NCI-H1105 (cell line): ENCODE measurements around the gene ADD1.

Experiments
- DNase-seq: peaks from one replicate; lab custom pipeline; 2025; lab: John Stamatoyannopoulos, UW

ADD1 gene

DNA sequence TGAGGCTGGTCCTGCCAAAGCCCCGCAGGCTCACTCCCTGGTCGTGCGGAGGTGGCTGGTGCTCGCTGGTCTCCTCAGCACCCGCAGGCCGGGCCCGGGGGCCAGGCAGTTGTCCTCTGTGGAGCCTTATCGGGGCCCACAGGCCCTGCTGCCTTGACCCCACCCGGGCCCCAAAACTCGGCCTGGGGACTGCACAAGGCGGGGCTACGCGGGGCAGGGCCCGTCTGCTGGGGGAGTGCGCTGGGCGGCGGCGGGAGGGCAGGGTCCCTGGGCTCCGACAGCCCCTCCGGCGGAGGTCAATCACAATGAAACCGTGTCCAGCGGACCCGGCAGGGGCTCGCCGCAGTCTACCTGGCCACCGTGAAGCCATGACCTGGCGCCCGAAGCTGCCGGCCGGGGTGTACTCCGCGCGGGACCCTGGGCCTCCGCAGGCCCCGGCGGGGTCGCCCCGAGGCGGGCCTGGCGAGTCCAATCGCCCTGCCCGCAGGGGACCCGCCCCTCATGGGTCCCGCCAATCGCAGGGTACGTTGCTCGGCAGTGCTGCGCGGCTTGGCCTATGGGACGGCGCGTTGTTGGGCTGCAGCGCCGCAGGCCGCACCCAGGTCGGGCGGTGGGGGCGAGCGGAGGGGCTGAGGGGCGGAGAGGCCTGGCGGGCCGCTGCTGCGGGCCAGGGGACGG is at the start of gene ADD1:
Gene ADD1, plus strand, starts transcription at position 582 of the 678 bp plus-strand sequence. CDS start 32,072 bp downstream, outside the sequence.
- DNase-seq, result peak; percentile 64

DNA sequence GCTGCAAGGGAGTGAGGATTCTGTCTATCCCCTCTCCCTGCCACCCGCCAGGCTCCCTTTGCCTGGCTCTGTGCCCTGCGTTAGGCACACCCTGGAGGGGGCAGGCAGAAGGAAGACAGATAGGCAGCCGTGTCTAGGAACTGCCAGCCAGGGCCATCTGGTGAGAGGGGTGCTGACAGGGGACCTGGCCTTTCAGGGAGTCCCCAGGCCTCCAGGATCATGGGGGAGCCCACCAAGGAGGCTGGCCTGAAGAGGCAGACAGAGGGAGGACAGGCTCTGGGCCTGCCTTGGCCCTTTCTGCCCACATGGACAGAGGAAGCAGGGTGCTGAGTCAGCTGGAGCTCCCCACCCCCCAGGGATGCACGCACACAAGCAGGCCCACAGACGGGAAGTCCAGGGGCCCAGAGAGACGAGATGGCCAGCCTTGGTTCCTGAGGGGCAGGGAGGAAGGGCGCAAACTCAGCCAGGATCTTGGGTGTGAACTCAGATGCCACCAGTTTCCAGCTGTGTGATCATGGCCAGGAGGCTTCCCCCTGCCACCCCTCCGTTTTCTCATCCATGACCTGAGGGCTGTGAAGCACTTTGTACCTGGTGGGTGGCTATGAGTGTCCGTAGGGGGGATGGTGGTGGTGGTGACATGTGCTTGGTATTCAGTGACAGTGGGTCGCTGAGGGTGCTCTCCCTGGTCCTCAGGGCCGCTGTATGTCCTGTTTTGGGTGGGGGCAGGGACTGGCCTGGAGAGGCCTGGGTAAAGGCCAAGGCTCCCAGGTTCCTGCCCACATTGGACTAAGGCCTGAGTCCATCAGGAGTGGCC is 49.0 kb upstream of the ADD1 start:
- no peak for DNase-seq

GRCh38 chr4:2795300-2795892 is 48.2 kb upstream of the ADD1 start:
- no peak for DNase-seq

DNA sequence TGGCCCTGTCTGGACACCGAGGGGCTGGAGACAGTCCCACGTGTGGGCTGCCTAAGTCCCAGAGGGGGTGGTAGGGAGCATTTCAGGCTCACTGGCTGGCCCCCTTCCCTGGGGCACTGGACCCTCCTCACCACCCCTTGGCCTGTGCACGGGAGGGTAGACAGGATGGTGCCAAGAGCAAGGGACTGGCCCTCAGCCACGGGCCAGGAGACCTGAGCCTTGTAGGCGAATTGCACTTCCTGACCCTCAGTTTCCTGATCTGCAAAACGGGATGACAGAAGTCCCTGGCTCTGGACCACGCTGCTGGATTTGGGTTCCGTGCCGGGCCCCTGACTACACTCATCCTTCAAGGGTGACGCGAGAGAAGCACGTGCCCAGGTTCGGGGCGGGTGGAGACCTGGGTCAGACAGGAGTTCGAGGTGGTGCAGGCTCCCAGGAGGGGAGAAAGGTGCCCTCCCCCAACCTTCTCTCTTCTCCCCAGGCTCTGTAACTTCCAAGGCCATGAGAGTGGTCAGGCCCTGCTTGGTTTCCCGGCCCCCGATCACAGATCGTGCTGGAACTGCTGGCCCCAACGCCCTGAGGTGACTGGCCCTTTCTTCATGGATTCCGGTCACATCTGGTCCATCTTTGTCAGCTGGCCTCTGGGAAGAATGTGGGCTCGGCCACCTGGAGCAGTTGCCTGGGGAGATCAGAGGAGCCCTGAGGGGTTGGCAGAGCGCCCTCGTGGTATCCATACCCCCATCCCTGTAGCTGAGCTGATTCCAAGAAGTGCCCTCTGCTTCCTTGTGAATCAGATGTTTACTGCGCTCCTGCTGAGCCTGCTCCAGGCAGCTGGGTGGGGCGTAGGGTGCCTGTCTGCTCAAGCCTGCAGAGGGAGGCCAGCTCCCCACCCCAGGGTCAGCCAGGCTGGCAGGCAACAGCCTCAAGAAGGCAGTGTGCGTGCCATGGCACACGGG is 47.5 kb upstream of the ADD1 start:
- DNase-seq, result no peak

DNA sequence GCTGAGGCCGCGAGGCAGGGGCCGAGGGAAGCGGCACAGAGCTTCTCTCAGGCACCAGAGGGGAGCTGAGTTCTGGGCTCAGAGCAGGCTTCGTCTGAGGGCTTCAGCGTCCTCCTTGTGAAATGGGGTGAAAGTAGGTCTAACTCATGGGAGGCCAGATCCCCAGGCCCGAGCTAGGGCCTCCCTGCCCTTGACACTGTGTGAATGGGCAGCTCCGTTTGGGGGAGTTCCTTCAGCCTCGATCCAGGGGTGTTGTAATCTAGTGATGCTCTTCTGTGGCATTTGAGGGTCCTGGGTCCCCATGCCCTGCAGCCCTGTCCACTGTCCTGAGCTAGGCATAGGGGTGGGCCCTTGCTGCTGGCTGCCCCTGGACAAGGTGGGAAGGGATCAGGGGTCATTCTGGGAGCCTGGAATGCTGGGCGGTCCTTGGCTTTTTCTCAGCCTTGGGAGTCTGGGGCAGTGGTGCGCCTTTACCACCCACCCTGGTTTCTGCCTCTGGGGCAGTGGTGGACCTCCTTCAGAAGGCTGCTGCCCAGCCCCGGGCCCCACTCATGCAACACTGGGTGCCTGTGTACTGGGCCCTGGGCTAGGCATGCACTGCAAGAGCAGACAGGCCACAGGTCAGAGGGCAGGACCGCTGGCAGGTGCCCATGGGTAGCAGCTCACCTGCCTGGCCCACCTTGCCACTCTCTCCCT is 46.6 kb upstream of the ADD1 start:
- DNase-seq, result no peak

DNA sequence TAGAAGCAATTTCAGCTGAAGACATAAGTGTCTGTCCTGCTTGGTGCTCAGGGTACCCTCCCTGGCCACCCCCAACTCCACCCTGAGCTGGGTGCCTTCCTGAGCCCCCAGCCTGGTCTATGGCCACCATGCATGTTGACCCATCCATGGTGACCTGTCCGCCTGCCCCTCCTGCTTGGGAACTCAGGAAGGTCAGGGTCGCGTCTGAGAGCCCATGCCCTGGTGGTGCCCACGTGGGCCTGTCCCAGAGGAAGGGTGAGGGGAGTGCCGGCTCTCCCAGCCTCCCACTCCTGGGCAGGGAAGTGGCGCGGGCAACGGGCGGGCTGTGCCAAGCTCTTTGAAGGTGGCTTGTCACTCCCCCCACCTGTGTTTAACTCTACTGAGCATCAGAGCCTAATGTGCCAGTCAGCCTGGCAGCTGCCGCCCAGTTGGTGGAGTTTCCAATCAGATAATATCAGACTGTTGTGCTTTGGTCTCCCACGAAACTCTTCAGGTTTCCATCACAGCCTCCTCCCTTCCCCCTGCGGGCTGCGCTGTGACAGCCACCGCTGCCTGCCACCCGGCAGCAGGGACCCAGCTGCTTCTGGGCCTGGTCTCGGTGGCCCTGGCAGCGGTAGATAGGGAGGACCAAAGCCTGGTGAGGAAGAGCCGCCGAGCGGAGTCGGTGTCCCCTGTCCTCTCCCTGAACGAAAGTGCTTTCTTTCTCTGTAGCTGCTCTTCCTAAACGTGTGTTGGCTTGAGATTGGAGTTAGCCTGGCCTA is 45.9 kb upstream of the ADD1 start:
- no peak for DNase-seq

DNA sequence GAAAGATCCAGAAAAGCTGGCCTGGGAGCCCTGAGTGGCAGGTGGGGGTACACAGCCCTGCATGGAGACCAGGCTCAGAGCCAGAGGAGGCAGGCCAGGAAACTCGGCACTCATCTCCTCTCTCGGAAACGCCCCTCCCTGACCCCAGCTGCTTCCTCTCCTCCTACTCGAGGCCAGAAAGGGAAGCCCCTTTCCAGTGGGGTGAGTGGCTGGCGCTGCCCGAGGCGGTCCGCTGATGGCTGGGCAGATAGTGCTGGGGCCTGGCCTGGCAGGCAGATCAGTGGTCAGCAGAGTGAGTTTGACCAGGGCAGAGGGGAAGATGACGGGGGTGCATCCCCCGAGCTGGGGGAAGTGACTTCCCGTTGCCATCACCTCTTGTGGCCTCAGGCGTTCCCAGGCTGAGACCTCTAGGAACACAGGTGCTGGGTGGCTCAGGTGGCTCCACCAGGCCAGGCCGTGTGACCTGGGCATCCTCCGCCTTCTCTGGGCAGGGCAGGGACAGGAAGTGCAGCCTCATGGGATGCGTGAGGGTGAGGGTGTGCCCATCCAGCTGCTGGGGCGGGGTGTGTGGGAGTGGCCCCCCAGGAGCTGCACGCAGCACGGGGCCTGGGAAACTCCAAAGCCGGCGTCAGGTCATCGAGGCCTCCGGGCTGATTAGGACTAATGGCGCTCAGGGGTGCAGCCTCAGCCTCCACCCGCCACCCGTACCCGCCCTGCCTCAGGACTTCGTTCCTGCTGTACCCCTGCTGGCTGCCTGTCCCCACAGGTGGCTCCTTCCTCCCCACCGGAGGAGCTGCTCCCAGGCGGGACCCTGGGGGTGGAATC is 45.0 kb upstream of the ADD1 start:
- no peak for DNase-seq

- no peak for DNase-seq
These were observed 44.3 kb upstream of the ADD1 start for GRCh38 chr4:2799224-2799911.

GRCh38 chr4:2799971-2800690 is 43.5 kb upstream of the ADD1 start:
- no peak for DNase-seq

DNA sequence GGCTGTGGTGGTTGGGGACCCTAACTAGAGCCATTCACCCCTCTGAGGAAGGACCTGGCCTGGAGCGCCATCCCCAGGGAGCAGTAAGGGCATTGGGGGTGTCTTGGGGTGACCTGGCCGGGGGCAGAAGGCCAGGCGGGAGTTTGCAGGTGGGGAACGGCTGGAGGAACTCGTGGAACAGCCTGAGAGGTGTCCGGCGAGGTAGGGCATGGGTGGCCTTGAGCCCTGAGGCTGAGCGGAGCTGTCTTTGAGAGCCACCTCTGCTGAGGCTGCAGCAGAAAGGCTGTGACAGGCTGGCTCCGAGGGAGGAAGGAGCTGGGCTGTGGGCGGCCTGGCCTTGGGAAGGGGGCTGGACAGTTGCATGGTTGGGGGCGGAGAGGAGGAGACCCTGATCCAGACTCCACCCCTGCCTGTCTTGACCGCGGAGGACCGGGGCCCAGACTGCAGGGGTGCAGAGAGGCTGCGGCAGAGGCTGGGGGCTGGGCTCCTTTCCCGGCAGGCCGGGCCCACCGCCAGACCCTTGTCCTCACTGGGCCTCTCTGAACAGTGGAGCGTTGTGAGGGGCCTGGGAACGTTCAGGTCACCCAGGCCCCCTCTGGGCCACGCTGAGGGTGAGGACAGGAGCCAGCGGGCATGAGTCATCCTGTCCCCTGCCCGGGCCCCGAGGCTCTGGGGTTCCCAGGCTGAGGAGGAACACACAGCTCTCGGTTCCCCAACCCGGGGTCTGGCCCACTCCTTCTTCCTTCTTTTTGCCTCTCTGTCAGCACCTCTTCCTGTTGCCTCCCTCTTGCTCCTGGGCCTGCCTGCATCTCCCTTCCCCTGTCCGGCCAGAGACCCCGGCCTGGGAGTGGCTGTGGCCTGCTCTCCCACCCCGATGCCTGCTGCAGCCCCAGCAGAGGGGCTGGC is 42.7 kb upstream of the ADD1 start:
- no peak for DNase-seq

DNA sequence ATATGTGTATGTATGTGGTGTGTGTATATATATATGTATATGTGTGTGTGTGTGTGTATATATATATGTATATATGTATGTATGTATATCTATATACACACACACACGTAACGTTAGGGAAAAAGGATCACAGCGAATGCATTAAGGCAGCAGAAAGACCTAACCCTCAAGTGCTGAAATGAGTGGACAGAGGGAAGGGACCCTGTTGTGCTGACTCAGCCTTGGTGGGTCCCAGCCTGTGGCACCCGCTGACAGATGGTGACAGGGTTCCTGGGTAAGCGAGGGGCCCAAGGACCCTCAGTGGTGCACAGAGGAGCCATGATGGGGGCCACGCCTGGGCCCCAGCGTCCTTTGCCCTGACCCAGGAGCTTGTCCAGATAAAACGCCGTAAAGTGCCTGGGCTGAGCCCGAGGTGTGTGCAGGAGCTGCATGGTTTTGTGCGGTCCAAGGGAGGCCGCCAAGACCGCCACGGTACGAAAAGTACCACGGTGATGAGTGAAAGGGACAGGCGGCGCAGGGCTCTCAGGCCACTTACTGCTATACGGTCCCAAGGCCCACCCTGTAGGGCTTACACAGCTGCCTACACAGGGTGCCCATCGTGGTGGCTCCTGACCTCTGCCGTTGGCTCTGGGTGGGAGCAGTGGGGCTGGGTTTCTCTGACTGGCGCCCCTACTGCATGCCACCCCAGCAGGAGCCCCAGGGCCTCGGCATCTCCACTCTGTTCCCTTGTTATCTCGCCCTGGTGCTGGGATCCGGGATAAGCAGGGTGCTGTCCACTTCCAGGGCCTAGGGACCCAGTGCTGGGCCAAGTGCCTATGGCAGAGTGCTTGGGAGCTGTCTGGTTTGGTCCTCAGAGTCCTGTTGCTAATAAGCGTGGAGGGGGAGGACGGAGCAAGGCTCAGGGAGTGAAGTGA is 40.8 kb upstream of the ADD1 start:
- no peak for DNase-seq

DNA sequence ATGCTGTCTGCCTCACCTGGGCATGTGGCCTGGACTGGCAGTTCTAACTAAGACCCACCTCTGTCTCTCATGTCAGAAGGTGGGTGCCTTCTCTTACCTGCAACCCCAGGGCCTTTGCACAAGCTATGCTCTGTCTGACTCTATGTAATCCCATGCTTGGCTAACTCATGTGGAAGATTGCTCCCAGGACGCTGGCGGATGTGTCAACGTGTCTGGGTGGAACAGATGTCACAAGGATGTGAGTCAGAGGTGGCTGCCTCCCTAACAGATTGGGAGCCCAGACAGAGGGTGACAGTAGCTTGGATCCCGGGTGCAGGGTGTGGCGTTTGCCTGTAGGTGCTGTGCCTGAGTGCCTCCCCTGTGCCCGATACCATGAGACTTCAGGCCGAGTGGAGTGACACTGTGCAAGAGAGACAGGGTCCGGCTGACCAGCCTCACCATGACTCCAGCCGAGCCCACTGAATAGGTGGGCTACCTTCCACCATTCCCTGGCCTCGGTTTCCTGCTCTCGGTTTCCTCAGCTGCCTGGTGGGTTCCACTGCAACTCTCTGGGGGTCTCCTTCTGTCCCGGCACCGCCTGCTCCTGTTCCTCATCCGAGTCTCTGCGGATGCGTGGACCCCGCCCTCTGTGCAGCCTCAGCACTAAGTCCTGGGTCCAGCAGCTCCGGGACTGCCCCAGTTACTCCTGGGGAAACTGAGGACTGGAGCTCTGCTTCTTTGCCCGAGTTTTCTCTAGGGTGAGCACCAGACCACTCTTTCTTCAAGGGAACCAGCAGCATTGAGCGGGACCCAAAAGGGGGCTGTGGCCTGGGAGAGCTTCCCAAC is 39.8 kb upstream of the ADD1 start:
- no peak for DNase-seq

- DNase-seq, result no peak
These were observed 39.1 kb upstream of the ADD1 start for GRCh38 chr4:2804449-2804972.

DNA sequence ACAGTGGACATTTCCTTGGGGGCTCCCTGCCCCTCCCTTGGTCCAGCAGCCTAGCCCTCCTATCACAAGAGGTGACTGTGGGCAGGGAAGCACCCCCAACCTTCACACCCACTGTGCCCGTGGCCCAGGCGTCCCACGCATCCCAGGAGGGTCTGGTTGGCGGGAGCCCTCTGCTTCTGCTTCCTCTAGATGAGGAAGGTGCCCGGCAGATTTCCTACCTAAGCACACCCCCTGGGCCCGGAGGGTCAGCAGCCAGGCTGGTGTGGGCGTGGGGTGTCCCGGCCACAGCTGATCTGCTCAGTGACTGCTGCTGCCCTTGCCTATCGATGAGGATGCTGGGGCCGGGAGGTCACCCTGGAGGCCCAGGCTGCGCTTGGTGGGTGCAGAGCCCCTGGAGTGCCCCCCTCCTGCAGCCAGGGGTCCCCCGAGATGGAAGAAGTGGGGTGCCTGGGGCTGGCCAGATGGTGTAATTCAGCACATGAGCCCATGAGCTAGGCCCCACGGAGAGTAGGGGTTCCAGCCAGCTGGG is 38.6 kb upstream of the ADD1 start:
- no peak for DNase-seq
